ENCODE measurements around the gene PREX1.

DNA sequence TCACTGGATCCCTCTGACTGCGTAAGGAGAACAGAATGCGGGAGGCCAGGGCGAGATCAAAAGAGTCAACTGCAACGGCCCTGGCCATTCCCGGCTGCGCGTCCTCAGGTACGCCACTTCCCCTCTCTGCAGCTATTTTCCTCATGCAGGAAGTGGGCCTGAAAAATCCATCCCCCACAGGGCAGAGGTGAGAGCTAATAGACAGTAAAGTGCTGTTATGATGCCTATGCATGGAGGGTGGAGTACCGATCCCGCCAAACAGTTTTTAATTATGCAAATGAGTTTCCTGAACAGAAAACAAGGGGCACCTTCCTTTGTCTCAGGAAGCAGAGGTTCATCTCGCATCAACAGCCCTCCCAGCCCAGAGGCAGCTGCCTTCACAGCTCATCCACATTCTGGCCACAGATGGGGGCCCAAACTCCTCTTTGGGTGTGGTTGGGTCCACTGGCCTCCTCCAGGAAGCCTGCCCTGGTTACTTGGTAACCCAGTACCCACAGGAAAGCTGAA, 9.3 kb downstream of the PREX1 start:
- TF ChIP-seq, protein P1, sequence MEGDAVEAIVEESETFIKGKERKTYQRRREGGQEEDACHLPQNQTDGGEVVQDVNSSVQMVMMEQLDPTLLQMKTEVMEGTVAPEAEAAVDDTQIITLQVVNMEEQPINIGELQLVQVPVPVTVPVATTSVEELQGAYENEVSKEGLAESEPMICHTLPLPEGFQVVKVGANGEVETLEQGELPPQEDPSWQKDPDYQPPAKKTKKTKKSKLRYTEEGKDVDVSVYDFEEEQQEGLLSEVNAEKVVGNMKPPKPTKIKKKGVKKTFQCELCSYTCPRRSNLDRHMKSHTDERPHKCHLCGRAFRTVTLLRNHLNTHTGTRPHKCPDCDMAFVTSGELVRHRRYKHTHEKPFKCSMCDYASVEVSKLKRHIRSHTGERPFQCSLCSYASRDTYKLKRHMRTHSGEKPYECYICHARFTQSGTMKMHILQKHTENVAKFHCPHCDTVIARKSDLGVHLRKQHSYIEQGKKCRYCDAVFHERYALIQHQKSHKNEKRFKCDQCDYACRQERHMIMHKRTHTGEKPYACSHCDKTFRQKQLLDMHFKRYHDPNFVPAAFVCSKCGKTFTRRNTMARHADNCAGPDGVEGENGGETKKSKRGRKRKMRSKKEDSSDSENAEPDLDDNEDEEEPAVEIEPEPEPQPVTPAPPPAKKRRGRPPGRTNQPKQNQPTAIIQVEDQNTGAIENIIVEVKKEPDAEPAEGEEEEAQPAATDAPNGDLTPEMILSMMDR (conservative IDR thresholded peaks at IDR 0.05 in 1 of 2, IDR thresholded peaks at IDR 0.05 in 1 of 2; ENCODE audit: low read depth in 1 of 2, low read length in 2 of 2): no peak
- no peak for TF ChIP-seq EZH2 (IDR thresholded peaks at IDR 0.05; ENCODE audit: low read length, missing control alignments)

Measured in fibroblast of lung (primary cell).